ENCODE data around the gene PDE6C. TPM values are rescaled to one million over a fixed set of nuclear protein-coding genes. Genes with fewer than 3 reads are reported as not detected.

Gene PDE6C
- not detected in 2 replicates for total RNA-seq

DNA sequence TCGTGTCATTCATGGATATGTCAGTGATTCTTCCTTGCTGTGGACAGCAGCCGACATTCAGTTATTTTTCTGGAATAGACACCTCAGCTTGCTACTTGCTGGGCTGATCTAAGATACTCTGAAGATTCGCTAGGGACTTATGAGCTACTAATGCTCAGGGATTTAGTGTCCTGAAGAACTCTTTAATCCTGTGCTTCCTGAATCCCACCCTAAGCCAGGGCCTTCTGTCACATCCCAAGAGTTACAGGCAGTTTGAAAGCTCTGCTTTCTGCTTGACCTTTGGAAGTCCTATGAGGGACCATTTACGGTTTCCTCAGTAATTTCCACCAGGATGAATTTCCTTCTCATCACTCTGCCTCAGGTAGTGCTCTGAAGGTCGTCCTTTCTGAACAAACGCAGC, at the start of gene PDE6C:
Gene PDE6C (plus strand): TSS at position 227 of the 400 bp plus-strand sequence. CDS start 189 bp downstream, outside the sequence.

DNA sequence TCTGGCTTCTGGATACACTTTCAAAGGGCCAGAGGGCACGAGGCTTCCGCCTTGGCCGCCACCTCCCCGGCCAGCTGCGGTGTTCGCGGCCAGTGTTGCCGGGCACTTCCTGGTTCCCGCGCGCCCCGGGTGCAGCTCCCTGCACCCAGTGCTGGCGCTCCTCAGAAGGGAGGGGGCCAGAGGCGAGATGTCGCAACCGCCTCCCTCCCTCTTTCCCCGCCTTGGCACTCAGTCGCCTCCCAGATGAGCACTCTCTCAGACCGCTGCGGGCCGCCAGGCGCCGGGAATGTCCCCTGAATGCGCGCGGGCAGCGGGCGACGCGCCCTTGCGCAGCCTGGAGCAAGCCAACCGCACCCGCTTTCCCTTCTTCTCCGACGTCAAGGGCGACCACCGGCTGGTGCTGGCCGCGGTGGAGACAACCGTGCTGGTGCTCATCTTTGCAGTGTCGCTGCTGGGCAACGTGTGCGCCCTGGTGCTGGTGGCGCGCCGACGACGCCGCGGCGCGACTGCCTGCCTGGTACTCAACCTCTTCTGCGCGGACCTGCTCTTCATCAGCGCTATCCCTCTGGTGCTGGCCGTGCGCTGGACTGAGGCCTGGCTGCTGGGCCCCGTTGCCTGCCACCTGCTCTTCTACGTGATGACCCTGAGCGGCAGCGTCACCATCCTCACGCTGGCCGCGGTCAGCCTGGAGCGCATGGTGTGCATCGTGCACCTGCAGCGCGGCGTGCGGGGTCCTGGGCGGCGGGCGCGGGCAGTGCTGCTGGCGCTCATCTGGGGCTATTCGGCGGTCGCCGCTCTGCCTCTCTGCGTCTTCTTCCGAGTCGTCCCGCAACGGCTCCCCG, 45.7 kb upstream of the PDE6C start, which contains the start of gene FFAR4:
Gene FFAR4 (plus strand): TSS at position 231 of the 842 bp plus-strand sequence. CDS start 56 bp downstream, at position 287.

DNA sequence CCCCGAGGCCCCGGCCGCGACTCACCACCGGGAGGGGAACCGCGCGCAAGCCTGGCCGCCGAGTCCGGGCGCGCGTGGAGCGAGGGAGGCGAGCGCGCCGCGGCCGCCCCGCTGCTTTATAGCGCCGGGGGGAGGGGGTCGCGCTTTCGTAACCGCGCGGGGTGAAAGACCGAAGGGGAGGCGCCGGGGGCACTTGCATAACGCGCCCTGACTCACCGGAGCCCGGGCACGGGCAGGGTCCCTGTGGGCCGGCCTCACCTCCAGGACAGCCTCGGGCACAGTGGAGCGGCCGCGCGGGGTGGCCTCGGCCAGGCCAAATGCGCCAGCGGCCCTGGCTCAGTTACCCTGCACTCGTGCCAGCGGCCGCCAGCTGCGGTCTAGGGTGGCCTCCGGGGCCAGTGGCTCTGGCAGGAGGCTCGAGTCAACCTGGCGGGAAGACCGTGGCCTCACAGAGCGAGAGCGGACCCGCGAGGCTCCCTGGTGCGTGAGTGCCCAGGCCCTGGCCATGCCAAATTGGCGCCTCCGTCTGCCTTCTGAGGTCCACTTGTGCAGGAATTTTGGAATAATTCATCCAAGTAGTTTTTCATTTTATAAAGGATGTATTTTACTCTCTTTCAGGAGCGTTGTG, 11.1 kb upstream of the PDE6C start, which contains the start of gene RBP4:
Gene RBP4 (minus strand): TSS at position 90 of the 628 bp plus-strand sequence. CDS start 207 bp downstream, outside the sequence.

DNA sequence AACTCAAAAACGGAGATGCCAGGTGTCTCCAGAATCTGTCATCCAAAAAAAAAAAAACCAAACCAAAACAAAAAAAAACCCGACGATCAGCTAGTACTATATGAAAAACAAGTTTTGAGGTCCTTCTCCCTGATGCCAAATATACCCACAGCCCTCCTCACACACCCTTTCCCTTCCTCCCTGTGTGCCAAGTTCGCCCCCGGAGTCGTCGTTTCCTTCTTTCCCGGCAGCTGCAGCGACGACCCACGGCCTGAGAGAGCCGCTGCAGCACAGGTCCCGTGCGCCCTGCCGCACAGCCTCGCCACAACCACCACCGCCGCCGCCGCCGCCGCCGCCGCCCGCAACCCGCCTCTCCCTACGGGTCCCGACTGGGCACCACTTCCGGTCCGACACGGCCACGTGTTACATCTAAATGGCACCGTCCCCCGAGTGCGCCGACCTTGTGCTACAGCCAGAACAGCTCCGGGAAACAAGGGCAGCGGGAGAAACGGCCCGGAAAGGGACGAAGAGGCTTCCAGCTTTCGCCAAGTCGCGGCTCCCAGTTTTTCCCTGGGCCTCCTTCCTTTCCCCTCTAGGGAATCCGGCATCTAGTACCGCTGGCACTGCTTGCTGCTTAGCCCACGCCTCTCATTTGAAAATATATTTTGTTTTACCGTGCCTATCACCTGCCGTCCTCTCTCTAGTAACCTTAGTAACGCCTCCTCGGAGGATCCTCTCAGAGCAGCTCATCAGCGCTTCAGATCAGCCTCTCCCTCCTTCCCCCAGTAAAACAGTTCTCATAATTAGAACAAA, 90.1 kb downstream of the PDE6C start, which contains the start of gene FRA10AC1:
Gene FRA10AC1 (minus strand): TSS at position 383 of the 792 bp plus-strand sequence. CDS start 2,486 bp downstream, outside the sequence.

Other genes with a start within 250 kb of the PDE6C start
- 256 and 267 TPM in 2 replicates for gene MYOF, start 130.2 kb upstream of the PDE6C start, total RNA-seq
- gene CEP55, start 115.9 kb upstream of the PDE6C start, total RNA-seq, result 83.6 and 85.5 TPM in 2 replicates
- gene FFAR4, start 45.9 kb upstream of the PDE6C start, total RNA-seq, result not detected in 2 replicates
- gene RBP4, start 11.3 kb upstream of the PDE6C start, total RNA-seq, result not detected in 2 replicates
- gene FRA10AC1, start 90.1 kb downstream of the PDE6C start, total RNA-seq, result 3.9 and 5.2 TPM in 2 replicates
- gene LGI1, start 145.4 kb downstream of the PDE6C start, total RNA-seq, result not detected in 2 replicates

Data from mammary microvascular endothelial cell (primary cell).